ENCODE measurements around the gene RXFP2.
A peak's percentile ranks its signal among the peaks of the same experiment; 100 is the strongest.

The RXFP2 gene

DNA sequence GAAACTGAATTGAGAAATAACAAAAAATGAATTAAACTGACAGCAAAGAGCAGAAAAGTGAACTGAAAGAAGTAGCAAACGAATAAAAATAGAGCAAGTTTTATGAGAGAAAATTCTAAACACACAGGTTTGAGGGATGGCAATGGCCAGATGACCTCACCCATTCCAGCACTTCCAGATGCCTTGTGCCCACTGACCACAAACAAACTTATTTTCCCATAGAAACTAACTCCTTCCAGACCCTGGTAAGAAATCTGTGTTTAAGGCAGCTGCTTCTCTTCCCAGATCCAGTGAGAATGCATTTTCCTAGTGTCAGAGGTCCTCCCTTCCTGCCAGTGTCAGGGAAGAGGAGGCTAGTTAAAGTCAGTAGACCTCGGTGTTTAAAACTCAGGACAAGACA is 51.7 kb downstream of the RXFP2 start:
- in situ Hi-C loops (cut with HindIII; ENCODE audit: low sequenced_read_pairs), result no loop called here
- TF ChIP-seq, protein P1, sequence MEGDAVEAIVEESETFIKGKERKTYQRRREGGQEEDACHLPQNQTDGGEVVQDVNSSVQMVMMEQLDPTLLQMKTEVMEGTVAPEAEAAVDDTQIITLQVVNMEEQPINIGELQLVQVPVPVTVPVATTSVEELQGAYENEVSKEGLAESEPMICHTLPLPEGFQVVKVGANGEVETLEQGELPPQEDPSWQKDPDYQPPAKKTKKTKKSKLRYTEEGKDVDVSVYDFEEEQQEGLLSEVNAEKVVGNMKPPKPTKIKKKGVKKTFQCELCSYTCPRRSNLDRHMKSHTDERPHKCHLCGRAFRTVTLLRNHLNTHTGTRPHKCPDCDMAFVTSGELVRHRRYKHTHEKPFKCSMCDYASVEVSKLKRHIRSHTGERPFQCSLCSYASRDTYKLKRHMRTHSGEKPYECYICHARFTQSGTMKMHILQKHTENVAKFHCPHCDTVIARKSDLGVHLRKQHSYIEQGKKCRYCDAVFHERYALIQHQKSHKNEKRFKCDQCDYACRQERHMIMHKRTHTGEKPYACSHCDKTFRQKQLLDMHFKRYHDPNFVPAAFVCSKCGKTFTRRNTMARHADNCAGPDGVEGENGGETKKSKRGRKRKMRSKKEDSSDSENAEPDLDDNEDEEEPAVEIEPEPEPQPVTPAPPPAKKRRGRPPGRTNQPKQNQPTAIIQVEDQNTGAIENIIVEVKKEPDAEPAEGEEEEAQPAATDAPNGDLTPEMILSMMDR (IDR thresholded peaks at IDR 0.05; ENCODE audit: low read depth, low read length), result no peak
- peak; percentile 33 for DNase-seq (ENCODE audit: low read depth, low spot score)
- H3K4me3 ChIP-seq (ENCODE audit: low read depth, low read length), result no peak overlapping the region

DNA sequence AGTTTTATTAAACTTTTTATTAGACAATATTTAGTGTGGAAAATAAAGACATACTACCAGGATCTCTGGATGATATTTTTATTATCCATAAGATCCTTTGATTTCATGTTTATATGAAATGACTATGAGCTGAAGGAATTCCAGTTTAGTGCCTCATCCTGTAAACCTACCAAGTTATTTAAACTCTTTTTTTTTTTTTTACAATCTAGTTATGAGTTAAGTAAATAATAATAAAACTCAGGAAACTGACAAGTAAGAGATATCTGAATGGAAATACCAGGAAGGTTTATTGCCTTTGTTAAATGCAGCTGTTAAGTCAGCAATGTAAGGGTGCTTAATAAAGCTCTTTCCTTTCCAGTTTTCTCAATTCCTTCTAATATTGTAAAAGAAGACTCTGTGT is 53.9 kb downstream of the RXFP2 start:
- in situ Hi-C loops (cut with HindIII; ENCODE audit: low sequenced_read_pairs), result no loop called here
- peak; percentile 13 for DNase-seq (ENCODE audit: low read depth, low spot score)
- TF ChIP-seq, protein P1 (IDR thresholded peaks at IDR 0.05; ENCODE audit: low read depth, low read length), result no peak
- no peak overlapping the region for H3K4me3 ChIP-seq (ENCODE audit: low read depth, low read length)

DNA sequence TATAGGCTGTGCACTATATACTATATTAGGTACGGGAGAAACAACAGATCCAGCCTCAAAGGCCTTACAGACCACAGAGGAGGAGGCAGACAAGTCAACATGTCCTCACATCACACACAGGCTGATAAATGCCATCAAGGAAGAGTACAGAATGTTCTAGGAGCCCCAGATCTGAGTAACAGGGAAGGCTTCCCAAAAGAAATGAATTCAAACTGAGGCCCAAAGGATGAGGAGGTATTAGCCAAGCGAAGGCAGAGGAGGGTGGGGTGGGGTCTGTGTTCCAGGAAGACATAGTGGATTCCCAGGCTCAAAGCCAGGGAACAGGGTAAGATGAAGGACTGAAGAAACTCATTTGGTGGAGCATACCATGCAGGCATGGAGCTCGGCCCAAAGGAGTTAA is 55.1 kb downstream of the RXFP2 start:
- TF ChIP-seq, protein P1 (IDR thresholded peaks at IDR 0.05; ENCODE audit: low read depth, low read length), result no peak
- DNase-seq (ENCODE audit: low read depth, low spot score), result no peak
- no peak overlapping the region for H3K4me3 ChIP-seq (ENCODE audit: low read depth, low read length)
- in situ Hi-C loops (cut with HindIII; ENCODE audit: low sequenced_read_pairs), result no loop called here

DNA sequence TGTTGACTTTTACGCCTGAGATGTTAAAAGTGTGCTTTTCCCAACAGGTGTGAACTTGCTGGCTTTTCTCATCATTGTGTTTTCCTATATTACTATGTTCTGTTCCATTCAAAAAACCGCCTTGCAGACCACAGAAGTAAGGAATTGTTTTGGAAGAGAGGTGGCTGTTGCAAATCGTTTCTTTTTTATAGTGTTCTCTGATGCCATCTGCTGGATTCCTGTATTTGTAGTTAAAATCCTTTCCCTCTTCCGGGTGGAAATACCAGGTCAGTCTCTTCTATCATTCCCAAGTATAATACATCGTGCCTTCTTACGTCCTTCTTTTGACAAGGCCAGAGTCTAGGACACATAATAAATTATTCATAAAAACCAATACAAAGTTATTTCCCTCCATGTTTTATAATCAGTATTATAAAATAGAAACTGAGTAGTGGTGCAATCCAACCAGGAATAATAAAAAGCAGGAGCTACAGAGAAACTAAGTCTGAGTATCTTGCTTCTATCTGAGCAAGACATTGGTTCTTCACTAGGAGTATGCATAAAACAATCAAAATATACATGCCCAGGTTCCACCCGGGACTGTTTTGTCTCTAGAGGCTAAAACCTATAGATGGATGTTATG is 57.9 kb downstream of the RXFP2 start:
- DNase-seq (ENCODE audit: low read depth, low spot score), result peak; percentile 57
- in situ Hi-C loops (cut with HindIII; ENCODE audit: low sequenced_read_pairs), result no loop called here

DNA sequence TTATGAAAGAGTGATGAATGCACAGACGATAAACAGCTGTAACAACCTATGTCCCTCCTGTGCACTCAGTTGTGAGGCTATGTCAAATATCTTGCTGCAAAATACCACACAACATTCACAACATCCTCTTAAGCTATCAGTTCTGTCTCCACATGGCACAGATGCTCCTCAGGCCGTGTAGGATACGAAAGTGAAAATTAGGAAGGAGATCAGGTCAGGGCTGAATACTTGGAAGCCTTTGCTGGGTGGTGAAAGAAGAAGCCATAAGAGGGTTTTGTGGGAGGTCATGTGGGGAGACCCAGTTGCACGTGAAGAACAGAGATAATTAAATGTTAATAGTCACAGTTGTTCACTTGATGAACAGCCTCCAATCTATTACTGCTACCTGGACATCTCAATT is 58.9 kb downstream of the RXFP2 start:
- TF ChIP-seq, protein P1 (IDR thresholded peaks at IDR 0.05; ENCODE audit: low read depth, low read length), result no peak
- H3K4me3 ChIP-seq (ENCODE audit: low read depth, low read length), result no peak overlapping the region
- in situ Hi-C loops (cut with HindIII; ENCODE audit: low sequenced_read_pairs), result no loop called here
- DNase-seq (ENCODE audit: low read depth, low spot score), result no peak

More for the DNA sequence above, 57.9 kb downstream of the RXFP2 start:
- no peak overlapping the region for H3K4me3 ChIP-seq (ENCODE audit: low read depth, low read length)
- TF ChIP-seq, protein P1 (IDR thresholded peaks at IDR 0.05; ENCODE audit: low read depth, low read length), result peak; percentile 37

DNA sequence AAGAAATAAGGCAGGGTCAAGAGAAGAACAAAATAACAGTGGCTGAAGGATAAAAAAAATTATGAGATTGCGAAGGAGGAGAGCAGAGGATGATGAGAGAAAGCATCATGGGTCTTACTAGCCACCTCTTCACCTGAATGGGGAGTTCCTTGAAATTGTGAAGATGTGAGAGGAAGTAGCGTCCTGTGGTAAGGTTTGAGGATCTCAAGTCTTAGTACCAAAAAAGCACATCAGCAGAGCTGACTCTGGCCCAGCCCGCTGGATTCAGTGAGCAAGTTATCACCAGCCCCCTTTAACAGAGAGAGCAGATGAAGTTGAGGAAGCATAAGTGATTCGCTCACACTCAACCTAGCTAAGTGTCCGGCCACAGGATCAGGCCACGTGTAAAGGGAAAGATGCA is 61.8 kb downstream of the RXFP2 start:
- TF ChIP-seq, protein P1 (IDR thresholded peaks at IDR 0.05; ENCODE audit: low read depth, low read length), result no peak
- no peak for DNase-seq (ENCODE audit: low read depth, low spot score)
- H3K4me3 ChIP-seq (ENCODE audit: low read depth, low read length), result no peak overlapping the region
- in situ Hi-C loops (cut with HindIII; ENCODE audit: low sequenced_read_pairs), result no loop called here

Data from astrocyte of the spinal cord (primary cell).